Uterus (tissue), 4 donors: ENCODE measurements around the gene RGP1. TPM values are rescaled to one million over a fixed set of nuclear protein-coding genes. Genes with fewer than 3 reads are reported as not detected.

ENCODE experiments used
- DNase-seq, 2 donors: peaks; one replicate each; pipeline ENCODE4 v3.0.0-alpha.2; 2019 to 2020
- H3K27ac ChIP-seq, 2 donors: fragments of 200-600 bp; sonication (generic); 1 replicate in 1 of 2; 2 replicates in 1 of 2; pipeline ENCODE4 v1.5.1; 2016 to 2018
- H3K27me3 ChIP-seq, 2 donors: fragments of 200-600 bp; sonication (generic); one replicate each; pipeline ENCODE4 v1.5.1; 2018 to 2019; ENCODE audit warnings: control low read depth in 1 of 2
- H3K36me3 ChIP-seq, 2 donors: fragments of 200-600 bp; sonication (generic); one replicate each; pipeline ENCODE4 v1.5.1; 2019; ENCODE audit warnings: control low read depth in 1 of 2
- H3K4me1 ChIP-seq, 2 donors: fragments of 200-600 bp; sonication (generic); one replicate each; pipeline ENCODE4 v1.5.1; 2018 to 2019; ENCODE audit warnings: control low read depth in 1 of 2
- H3K4me3 ChIP-seq, 2 donors: fragments of 200-600 bp; sonication (generic); 1 replicate in 1 of 2; 2 replicates in 1 of 2; pipeline ENCODE4 v1.5.1; 2018 to 2019; ENCODE audit warnings: mild to moderate bottlenecking in 1 of 2
- H3K9me3 ChIP-seq, 2 donors: fragments of 200-600 bp; sonication (generic); one replicate each; pipeline ENCODE4 v1.5.1; 2019; ENCODE audit warnings: control low read depth in 1 of 2
- CTCF ChIP-seq, 4 experiments: fragments of 200-600 bp in 2 of 4; fragments of 450-650 bp in 2 of 4; sonication (generic) in 2 of 4; IDR thresholded peaks; one replicate each; pipeline ENCODE4 v1.5.1; 2016 to 2019; ENCODE audit warnings: antibody characterized with exemption in 4 of 4, mild to moderate bottlenecking in 2 of 4, moderate library complexity in 1 of 4
- POLR2A ChIP-seq, 2 donors: fragments of 450-650 bp; IDR thresholded peaks; one replicate each; pipeline ENCODE4 v1.6.1; 2016; ENCODE audit warnings: antibody characterized with exemption in 2 of 2, mild to moderate bottlenecking in 1 of 2, moderate library complexity in 1 of 2
- intact Hi-C: fragments of 100-400 bp; cut with DNase I; formaldehyde crosslinking; loops from one replicate; pipeline ENCODE4 v1.15.1; 2023; ENCODE audit warnings: low total_unique reads
- total RNA-seq, 4 donors: library from RNA; depleted of rRNA in 3 of 4; stranded (reverse); fragments of >200 nt in 3 of 4; gene quantifications; one replicate each; pipeline versions ENCODE4 v1.1.0 to v1.2.4, GENCODE V29; 2014 to 2023
- donor health status: DM: yes; HTN: yes; CAD: no.

Gene RGP1
- total RNA-seq, 4 donors from 2014 or later, result 2.0 to 38.1 (median 10.3) TPM

GRCh38 chr9:35750256-35750531, 1.1 kb downstream of the RGP1 start:
- Histone ChIP-seq H3K27ac (peak overlapping the region; percentile 83 to 90), H3K36me3 (no peaks in the 10 kb centered on the region), H3K4me1 (peaks cover 0 to 18% of the 10 kb centered on the region in 2 donors), H3K4me3 (peak overlapping the region; percentile 66 to 91), H3K27me3 (no peaks in the 10 kb centered on the region), H3K9me3 (no peaks in the 10 kb centered on the region)
- TF ChIP-seq CTCF (IDR thresholded peaks at IDR 0.05), result no peak
- TF ChIP-seq POLR2A (IDR thresholded peaks at IDR 0.05), result no peak
- intact Hi-C loops, result no loop called here
- DNase-seq, result no peak

GRCh38 chr9:35753466-35753865, 4.4 kb downstream of the RGP1 start:
- intact Hi-C loops, result no loop called here
- Histone ChIP-seq H3K36me3 (no peaks in the 10 kb centered on the region), H3K4me3 (no peak overlapping the region), H3K27ac (no peak overlapping the region), H3K4me1 (peaks cover 0 to 9% of the 10 kb centered on the region in 2 donors), H3K27me3 (no peaks in the 10 kb centered on the region), H3K9me3 (no peaks in the 10 kb centered on the region)
- no peak for DNase-seq
- TF ChIP-seq POLR2A (IDR thresholded peaks at IDR 0.05), result no peak
- TF ChIP-seq CTCF (IDR thresholded peaks at IDR 0.05), result no peak

- DNase-seq, result no peak
- TF ChIP-seq CTCF (IDR thresholded peaks at IDR 0.05), result no peak
- no peak for TF ChIP-seq POLR2A (IDR thresholded peaks at IDR 0.05)
Observed at GRCh38 chr9:35754264-35754663, 5.2 kb downstream of the RGP1 start, which contains the start of gene MSMP. Gene MSMP, minus strand, starts transcription at chr9:35754276. Its CDS starts 147 bp downstream, at chr9:35754129.

GRCh38 chr9:35755071-35755470, 6.0 kb downstream of the RGP1 start:
- no peak overlapping the region for H3K27ac ChIP-seq

More at GRCh38 chr9:35754264-35754663, 5.2 kb downstream of the RGP1 start, which contains the start of gene MSMP:
- H3K4me1 ChIP-seq, result peaks cover 0 to 9% of the 10 kb centered on the region in 2 donors
- no peak within 1 kb of the TSS for H3K27ac ChIP-seq
- H3K9me3 ChIP-seq, result no peaks in the 10 kb centered on the region
- H3K36me3 ChIP-seq, result no peaks in the 10 kb centered on the region
- H3K4me3 ChIP-seq, result no peak within 1 kb of the TSS
- intact Hi-C loops, result no loop called here
- H3K27me3 ChIP-seq, result no peaks in the 10 kb centered on the region

More at GRCh38 chr9:35755071-35755470, 6.0 kb downstream of the RGP1 start:
- no peaks in the 10 kb centered on the region for H3K36me3 ChIP-seq
- no peaks in the 10 kb centered on the region for H3K9me3 ChIP-seq
- TF ChIP-seq CTCF (IDR thresholded peaks at IDR 0.05), result no peak
- TF ChIP-seq POLR2A (IDR thresholded peaks at IDR 0.05), result no peak
- H3K4me3 ChIP-seq, result no peak overlapping the region
- H3K27me3 ChIP-seq, result no peaks in the 10 kb centered on the region
- H3K4me1 ChIP-seq, result peaks cover 0 to 8% of the 10 kb centered on the region in 2 donors
- DNase-seq, result no peak
- intact Hi-C loops, result no loop called here
